Measurements from ENCODE around the gene OXA1L.

Gene OXA1L

GRCh38 chr14:22814941-22815713 is 48.6 kb downstream of the OXA1L start, which contains the start of gene SLC7A7:
SLC7A7 (minus strand) TSS chr14:22815435; CDS start chr14:22813398, 2,037 bp downstream.
- Histone ChIP-seq H3K36me3 (ENCODE audit: insufficient read depth, low read length) (no peaks in the 10 kb centered on the region), H3K27me3 (ENCODE audit: insufficient read depth, low read length) (no peaks in the 10 kb centered on the region), H3K79me2 (ENCODE audit: insufficient read depth, low read length) (no peaks in the 10 kb centered on the region), H3K4me1 (ENCODE audit: insufficient read depth, low read length, severe bottlenecking) (peaks cover 56% of the 10 kb centered on the region), H3K9me2 (ENCODE audit: low read depth, low read length) (no peaks in the 10 kb centered on the region), H3K27ac (ENCODE audit: low read depth, low read length, poor library complexity, severe bottlenecking) (peak within 1 kb of the TSS; percentile 46), H3K9ac (ENCODE audit: low read length) (peak within 1 kb of the TSS; percentile 45; the same call in 1 of the 2 replicates), H2AFZ (ENCODE audit: low read length) (peak within 1 kb of the TSS; percentile 80; the same call in 1 of the 2 replicates), H3K4me2 (ENCODE audit: low read length) (peak within 1 kb of the TSS; percentile 66), H4K20me1 (ENCODE audit: insufficient read depth, low read length) (no peaks in the 10 kb centered on the region), H3K9me3 (ENCODE audit: low read length) (no peaks in the 10 kb centered on the region), H3F3A (ENCODE audit: insufficient read depth, low read length) (no peaks in the 10 kb centered on the region), H3K4me3 (ENCODE audit: low read depth, low read length, poor library complexity, severe bottlenecking) (peak within 1 kb of the TSS; percentile 37)
- TF ChIP-seq CTCF (IDR thresholded peaks at IDR 0.05; ENCODE audit: low read length) (no peak), EZH2 (IDR thresholded peaks at IDR 0.05; ENCODE audit: borderline replicate concordance, low read length) (no peak)

- Histone ChIP-seq H3K9me3 (ENCODE audit: low read length) (no peaks in the 10 kb centered on the region), H3F3A (ENCODE audit: insufficient read depth, low read length) (no peaks in the 10 kb centered on the region), H3K36me3 (ENCODE audit: insufficient read depth, low read length) (no peaks in the 10 kb centered on the region), H3K9ac (ENCODE audit: low read length) (no peak overlapping the region), H3K27me3 (ENCODE audit: insufficient read depth, low read length) (no peaks in the 10 kb centered on the region), H3K9me2 (ENCODE audit: low read depth, low read length) (no peaks in the 10 kb centered on the region), H3K4me2 (ENCODE audit: low read length) (peak overlapping the region; percentile 38), H3K4me1 (ENCODE audit: insufficient read depth, low read length, severe bottlenecking) (peaks cover 54% of the 10 kb centered on the region), H3K79me2 (ENCODE audit: insufficient read depth, low read length) (no peaks in the 10 kb centered on the region), H3K4me3 (ENCODE audit: low read depth, low read length, poor library complexity, severe bottlenecking) (no peak overlapping the region), H3K27ac (ENCODE audit: low read depth, low read length, poor library complexity, severe bottlenecking) (no peak overlapping the region), H4K20me1 (ENCODE audit: insufficient read depth, low read length) (no peaks in the 10 kb centered on the region), H2AFZ (ENCODE audit: low read length) (no peak overlapping the region)
- no peak for TF ChIP-seq EZH2 (IDR thresholded peaks at IDR 0.05; ENCODE audit: borderline replicate concordance, low read length)
- TF ChIP-seq CTCF (IDR thresholded peaks at IDR 0.05; ENCODE audit: low read length): no peak
These were observed 52.9 kb downstream of the OXA1L start for GRCh38 chr14:22819151-22819988.

GRCh38 chr14:22820731-22821130 is 54.2 kb downstream of the OXA1L start:
- Histone ChIP-seq H3K9ac (ENCODE audit: low read length) (no peak overlapping the region), H3K4me1 (ENCODE audit: insufficient read depth, low read length, severe bottlenecking) (peaks cover 49% of the 10 kb centered on the region)

More at GRCh38 chr14:22820731-22821130, 54.2 kb downstream of the OXA1L start:
- Histone ChIP-seq H3K4me3 (ENCODE audit: low read depth, low read length, poor library complexity, severe bottlenecking) (no peak overlapping the region), H3K36me3 (ENCODE audit: insufficient read depth, low read length) (no peaks in the 10 kb centered on the region), H2AFZ (ENCODE audit: low read length) (no peak overlapping the region), H3K27me3 (ENCODE audit: insufficient read depth, low read length) (no peaks in the 10 kb centered on the region), H3K9me2 (ENCODE audit: low read depth, low read length) (no peaks in the 10 kb centered on the region), H4K20me1 (ENCODE audit: insufficient read depth, low read length) (no peaks in the 10 kb centered on the region), H3K79me2 (ENCODE audit: insufficient read depth, low read length) (no peaks in the 10 kb centered on the region), H3K4me2 (ENCODE audit: low read length) (no peak overlapping the region), H3K9me3 (ENCODE audit: low read length) (no peaks in the 10 kb centered on the region), H3K27ac (ENCODE audit: low read depth, low read length, poor library complexity, severe bottlenecking) (no peak overlapping the region), H3F3A (ENCODE audit: insufficient read depth, low read length) (no peaks in the 10 kb centered on the region)
- TF ChIP-seq CTCF (IDR thresholded peaks at IDR 0.05; ENCODE audit: low read length) (no peak), EZH2 (IDR thresholded peaks at IDR 0.05; ENCODE audit: borderline replicate concordance, low read length) (no peak)

Data from OCI-LY1 (cell line).